Osteoblast (primary cell): ENCODE results near the gene MAP4K3. TPM values are rescaled to one million over a fixed set of nuclear protein-coding genes. Genes with fewer than 3 reads are reported as not detected.

Experiments
- DNase-seq: peaks from one replicate; pipeline ENCODE4 v3.0.0; 2011; ENCODE audit warnings: low spot score, mixed read lengths; ENCODE audit not compliant: insufficient read length; ENCODE audit errors: missing footprints
- H2AFZ ChIP-seq: 2 replicates; pipeline ENCODE4 v1.6.0; 2011; ENCODE audit warnings: mild to moderate bottlenecking, low read length
- H3K27ac ChIP-seq: 2 replicates; pipeline ENCODE4 v1.5.1; 2011; ENCODE audit warnings: mild to moderate bottlenecking, low read depth, low read length, moderate library complexity
- H3K27me3 ChIP-seq: 2 replicates; pipeline ENCODE4 v1.6.0; 2012; ENCODE audit warnings: mild to moderate bottlenecking, control low read depth, inconsistent platforms, low read length, moderate library complexity; ENCODE audit not compliant: insufficient read depth
- H3K36me3 ChIP-seq: 2 replicates; pipeline ENCODE4 v1.5.1; 2011; ENCODE audit warnings: mild to moderate bottlenecking, low read length, control low read depth, moderate library complexity; ENCODE audit not compliant: insufficient read depth
- H3K4me1 ChIP-seq: 2 replicates; pipeline ENCODE4 v1.5.1; 2011; ENCODE audit warnings: mild to moderate bottlenecking, low read length, control low read depth, moderate library complexity; ENCODE audit not compliant: insufficient read depth
- H3K4me2 ChIP-seq: 2 replicates; pipeline ENCODE4 v1.6.0; 2011; ENCODE audit warnings: mild to moderate bottlenecking, low read length; ENCODE audit not compliant: insufficient read depth
- H3K4me3 ChIP-seq: fragments of 200-600 bp; sonication (generic); 3 replicates; pipeline ENCODE4 v1.5.1; 2012; ENCODE audit warnings: mild to moderate bottlenecking, low read length, inconsistent platforms; ENCODE audit not compliant: insufficient read depth
- H3K79me2 ChIP-seq: 2 replicates; pipeline ENCODE4 v1.6.0; 2012; ENCODE audit warnings: mild to moderate bottlenecking, low read length, control low read depth, inconsistent platforms; ENCODE audit not compliant: insufficient read depth
- H3K9me3 ChIP-seq: 2 replicates; pipeline ENCODE4 v1.5.1; 2011; ENCODE audit warnings: low read depth, low read length, control low read depth
- H4K20me1 ChIP-seq: 2 replicates; pipeline ENCODE4 v1.6.0; 2012; ENCODE audit warnings: mild to moderate bottlenecking, low read length, control low read depth; ENCODE audit not compliant: insufficient read depth
- total RNA-seq: library from RNA; depleted of rRNA; stranded (reverse); fragments of >200 nt; gene quantifications from 2 replicates; pipeline ENCODE4 v1.2.3, GENCODE V29; 2012
- TF ChIP-seq, protein P1 (sequence below): IDR thresholded peaks from 2 replicates; pipeline ENCODE4 v1.5.1; 2011; ENCODE audit warnings: mild to moderate bottlenecking, low read depth, low read length, moderate library complexity; ENCODE audit errors: extremely low read depth

MAP4K3 gene
- total RNA-seq, 1 donor = 51.8 TPM

DNA sequence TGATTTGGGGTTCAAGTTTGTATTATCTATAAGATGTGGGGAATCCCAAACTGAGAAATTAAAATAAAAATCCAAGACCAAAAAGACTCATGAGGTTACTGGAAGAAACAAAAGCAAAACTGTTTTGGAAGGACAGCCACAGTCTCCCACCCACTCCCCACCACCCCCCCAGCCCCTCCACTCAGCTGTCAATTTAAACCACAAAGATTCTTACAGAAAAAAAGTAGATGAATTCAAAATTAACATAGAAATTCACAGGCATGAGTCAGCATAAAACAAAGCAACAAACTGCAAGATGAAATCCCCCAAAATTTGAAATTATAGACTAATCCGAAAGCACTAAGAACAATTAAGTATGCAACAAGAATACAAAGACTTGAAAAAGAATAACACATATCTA lies 12.1 kb downstream of the MAP4K3 start:
- Histone ChIP-seq H3K4me3 (no peak overlapping the region), H3K27ac (peak overlapping the region; percentile 50), H3K79me2 (peaks cover 97% of the 10 kb centered on the region), H3K9me3 (no peaks in the 10 kb centered on the region), H2AFZ (no peak overlapping the region), H3K4me2 (no peak overlapping the region), H4K20me1 (peaks cover 4% of the 10 kb centered on the region), H3K27me3 (no peaks in the 10 kb centered on the region), H3K4me1 (peaks cover 12% of the 10 kb centered on the region), H3K36me3 (no peaks in the 10 kb centered on the region)
- TF ChIP-seq, protein P1, sequence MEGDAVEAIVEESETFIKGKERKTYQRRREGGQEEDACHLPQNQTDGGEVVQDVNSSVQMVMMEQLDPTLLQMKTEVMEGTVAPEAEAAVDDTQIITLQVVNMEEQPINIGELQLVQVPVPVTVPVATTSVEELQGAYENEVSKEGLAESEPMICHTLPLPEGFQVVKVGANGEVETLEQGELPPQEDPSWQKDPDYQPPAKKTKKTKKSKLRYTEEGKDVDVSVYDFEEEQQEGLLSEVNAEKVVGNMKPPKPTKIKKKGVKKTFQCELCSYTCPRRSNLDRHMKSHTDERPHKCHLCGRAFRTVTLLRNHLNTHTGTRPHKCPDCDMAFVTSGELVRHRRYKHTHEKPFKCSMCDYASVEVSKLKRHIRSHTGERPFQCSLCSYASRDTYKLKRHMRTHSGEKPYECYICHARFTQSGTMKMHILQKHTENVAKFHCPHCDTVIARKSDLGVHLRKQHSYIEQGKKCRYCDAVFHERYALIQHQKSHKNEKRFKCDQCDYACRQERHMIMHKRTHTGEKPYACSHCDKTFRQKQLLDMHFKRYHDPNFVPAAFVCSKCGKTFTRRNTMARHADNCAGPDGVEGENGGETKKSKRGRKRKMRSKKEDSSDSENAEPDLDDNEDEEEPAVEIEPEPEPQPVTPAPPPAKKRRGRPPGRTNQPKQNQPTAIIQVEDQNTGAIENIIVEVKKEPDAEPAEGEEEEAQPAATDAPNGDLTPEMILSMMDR = no peak
- DNase-seq = no peak

DNA sequence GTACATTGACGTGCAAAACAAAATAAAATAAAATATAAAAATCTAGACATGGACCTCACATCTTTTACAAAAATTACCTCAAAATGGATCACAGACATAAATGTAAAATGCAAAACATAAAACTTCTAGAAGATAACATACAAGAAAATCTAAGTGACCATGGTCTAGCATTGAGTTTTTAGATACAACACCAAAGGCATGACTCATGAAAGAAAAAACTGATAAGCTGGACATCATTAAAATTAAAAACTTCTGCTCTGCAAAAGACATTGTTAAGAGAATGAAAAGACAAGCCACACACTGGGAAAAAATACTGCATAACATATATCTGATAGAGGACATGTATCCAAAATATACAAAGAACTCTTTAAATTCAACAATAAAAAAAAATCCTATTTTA lies 14.4 kb downstream of the MAP4K3 start:
- Histone ChIP-seq H3K36me3 (no peaks in the 10 kb centered on the region), H3K9me3 (no peaks in the 10 kb centered on the region), H4K20me1 (peaks cover 4% of the 10 kb centered on the region), H2AFZ (no peak overlapping the region), H3K4me3 (no peak overlapping the region), H3K27me3 (no peaks in the 10 kb centered on the region), H3K4me2 (no peak overlapping the region), H3K4me1 (peaks cover 25% of the 10 kb centered on the region), H3K27ac (no peak overlapping the region), H3K79me2 (peaks cover 93% of the 10 kb centered on the region)
- TF ChIP-seq, protein P1 = no peak
- DNase-seq = no peak

DNA sequence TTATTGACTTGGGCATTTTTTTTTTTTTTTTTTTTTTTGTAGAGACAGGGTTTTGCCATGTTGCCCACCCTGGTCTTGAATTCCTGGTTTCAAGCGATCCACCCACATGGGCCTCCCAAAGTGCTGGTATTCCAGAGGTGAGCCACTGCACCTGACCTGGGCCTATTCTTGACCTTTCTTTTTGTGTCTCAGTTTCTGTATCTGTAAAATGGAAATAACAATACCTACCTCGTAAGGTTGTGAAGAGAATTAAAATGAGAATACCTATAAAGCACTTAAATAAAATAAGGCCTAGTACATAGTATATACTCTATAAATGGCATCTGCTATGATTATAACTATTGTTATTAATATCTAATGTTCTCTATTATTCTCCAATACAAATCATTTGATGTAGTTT lies 15.7 kb downstream of the MAP4K3 start:
- no peak overlapping the region for H3K4me2 ChIP-seq

DNA sequence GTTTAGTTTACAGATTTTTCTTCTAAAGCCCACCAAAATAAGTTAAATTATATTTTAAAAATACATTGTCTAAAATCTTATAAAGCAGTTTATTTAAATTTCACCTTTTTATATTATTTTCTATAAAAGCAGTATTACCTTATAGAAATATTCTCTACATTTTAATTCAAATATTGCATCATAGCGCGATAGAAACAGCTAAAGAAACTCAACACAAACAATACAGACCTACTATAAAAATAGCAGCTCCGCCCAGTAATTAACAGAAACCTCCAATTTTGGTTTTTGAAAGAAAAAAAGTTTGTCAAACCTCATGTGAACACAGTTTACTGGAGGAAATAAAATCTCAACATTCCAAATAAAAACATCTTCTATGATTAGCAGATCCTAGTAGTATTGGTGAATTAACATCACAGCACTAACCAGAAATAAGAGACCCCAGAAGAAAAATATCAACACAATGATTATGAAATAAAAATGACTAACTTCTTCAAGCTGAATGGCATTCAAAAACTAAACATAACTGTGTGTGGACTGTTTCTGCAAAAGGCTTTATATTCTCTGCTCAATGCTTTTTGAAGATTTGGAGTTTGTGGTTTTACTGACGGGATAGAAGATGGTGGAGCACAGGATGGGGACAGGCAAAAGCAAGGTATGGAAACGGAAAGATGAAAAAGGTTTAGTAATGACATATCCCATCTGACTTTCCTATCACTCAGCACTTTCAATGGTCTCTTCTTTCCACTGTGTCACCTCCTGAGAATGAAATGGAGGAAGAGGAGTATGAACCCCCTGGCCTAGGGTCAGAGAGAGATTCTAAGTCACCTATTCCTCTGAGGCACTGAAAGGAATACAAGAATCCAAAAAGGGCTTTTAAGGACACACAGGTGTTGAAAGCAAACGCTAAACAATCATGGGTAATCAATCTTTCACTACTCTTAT lies 17.5 kb downstream of the MAP4K3 start:
- Histone ChIP-seq H3K9me3 (no peaks in the 10 kb centered on the region), H3K27me3 (no peaks in the 10 kb centered on the region), H3K27ac (peak overlapping the region; percentile 62), H2AFZ (no peak overlapping the region), H3K36me3 (no peaks in the 10 kb centered on the region), H3K4me2 (peak overlapping the region; percentile 74), H3K79me2 (peaks cover 91% of the 10 kb centered on the region), H4K20me1 (no peaks in the 10 kb centered on the region), H3K4me1 (peaks cover 36% of the 10 kb centered on the region), H3K4me3 (peak overlapping the region; percentile 41)
- no peak for DNase-seq
- TF ChIP-seq, protein P1 = no peak

More for the DNA sequence above, 15.7 kb downstream of the MAP4K3 start:
- DNase-seq = no peak
- Histone ChIP-seq H3K27ac (no peak overlapping the region), H3K4me3 (no peak overlapping the region), H2AFZ (no peak overlapping the region), H3K9me3 (no peaks in the 10 kb centered on the region), H3K79me2 (peaks cover 93% of the 10 kb centered on the region), H4K20me1 (peaks cover 4% of the 10 kb centered on the region), H3K4me1 (peaks cover 32% of the 10 kb centered on the region), H3K27me3 (no peaks in the 10 kb centered on the region), H3K36me3 (no peaks in the 10 kb centered on the region)
- TF ChIP-seq, protein P1 = no peak
